Sigmoid colon (tissue), 7 donors: ENCODE data around the gene RAB3C. TPM values are rescaled to one million over a fixed set of nuclear protein-coding genes. Genes with fewer than 3 reads are reported as not detected.

Experiments
- DNase-seq: peaks from one replicate; pipeline ENCODE4 v3.0.0-alpha.2; 2019
- H3K27ac ChIP-seq, 4 donors: fragments of 200-600 bp; sonication (generic); one replicate each; pipeline ENCODE4 v1.5.1; 2016 to 2019; ENCODE audit warnings: mild to moderate bottlenecking in 1 of 4
- H3K27me3 ChIP-seq, 3 donors: fragments of 200-600 bp; sonication (generic); one replicate each; pipeline ENCODE4 v1.5.1; 2019; ENCODE audit warnings: mild to moderate bottlenecking in 1 of 3
- H3K36me3 ChIP-seq, 4 donors: fragments of 200-600 bp; sonication (generic); one replicate each; pipeline ENCODE4 v1.5.1; 2016 to 2019
- H3K4me1 ChIP-seq, 4 donors: fragments of 200-600 bp; sonication (generic); one replicate each; pipeline ENCODE4 v1.5.1; 2017 to 2019
- H3K4me3 ChIP-seq, 4 donors: fragments of 200-600 bp; sonication (generic); one replicate each; pipeline ENCODE4 v1.5.1; 2017 to 2019; ENCODE audit warnings: mild to moderate bottlenecking in 2 of 4, moderate library complexity in 1 of 4
- H3K9me3 ChIP-seq, 4 donors: fragments of 200-600 bp in 3 of 4; sonication (generic) in 3 of 4; one replicate each; pipeline versions ENCODE4 v1.5.1 to v1.6.1; 2013 to 2019
- CTCF ChIP-seq, 4 experiments: fragments of 450-650 bp in 3 of 4; fragments of 200-600 bp in 1 of 4; IDR thresholded peaks; one replicate each; pipeline ENCODE4 v1.5.1; 2016 to 2019; ENCODE audit warnings: antibody characterized with exemption in 4 of 4, mild to moderate bottlenecking in 3 of 4, moderate library complexity in 2 of 4
- EP300 ChIP-seq, 4 donors: sonication (generic); formaldehyde crosslinking; IDR thresholded peaks; one replicate each; pipeline ENCODE4 v1.6.1; 2017; ENCODE audit warnings: antibody characterized with exemption in 4 of 4
- POLR2A ChIP-seq, 2 donors: fragments of 450-650 bp; IDR thresholded peaks; one replicate each; pipeline ENCODE4 v1.6.1; 2016; ENCODE audit warnings: antibody characterized with exemption in 2 of 2, mild to moderate bottlenecking in 2 of 2, moderate library complexity in 2 of 2
- POLR2AphosphoS5 ChIP-seq, 4 donors: sonication (generic); formaldehyde crosslinking; IDR thresholded peaks; one replicate each; pipeline ENCODE4 v1.6.1; 2017; ENCODE audit warnings: antibody characterized with exemption in 4 of 4
- WGBS, 2 donors: extraction: QIAGEN DNeasy Blood & Tissue Kit; methylation state at CpG; one replicate each; pipeline ENCODE4 v1.1.7; 2013; 5-methylcytosine and 5-hydroxymethylcytosine counted together
- intact Hi-C: fragments of 100-400 bp; cut with DNase I; formaldehyde crosslinking; loops from one replicate; pipeline ENCODE4 v1.15.1; 2023
- polyA plus RNA-seq, 3 donors: library from polyadenylated mRNA; stranded (reverse); fragments of 200-250 nt; gene quantifications; one replicate each; pipeline ENCODE4 v1.2.3, GENCODE V29; 2013
- total RNA-seq, 4 donors: library from RNA; depleted of rRNA; stranded (reverse); fragments of >200 nt; gene quantifications; one replicate each; pipeline ENCODE4 v1.1.0, GENCODE V29; 2016
- donor health status: healthy with polysubstance abuse.
- donor health status: Bipolar disorder and iron deficiency.
- donor health status: healthy.

RAB3C gene
- total and polyA plus RNA-seq, 7 donors = under 0.01 to 17.6 (median 2.4) TPM; not detected in 1

- Histone ChIP-seq H3K9me3 (no peaks in the 10 kb centered on the region), H3K36me3 (no peaks in the 10 kb centered on the region), H3K27ac (no peak overlapping the region), H3K4me1 (no peaks in the 10 kb centered on the region), H3K4me3 (no peak overlapping the region), H3K27me3 (no peaks in the 10 kb centered on the region)
- TF ChIP-seq POLR2AphosphoS5 (IDR thresholded peaks at IDR 0.05) (no peak), EP300 (IDR thresholded peaks at IDR 0.05) (no peak), CTCF (IDR thresholded peaks at IDR 0.05) (no peak), POLR2A (IDR thresholded peaks at IDR 0.05) (no peak)
- intact Hi-C loops = no loop called here
- DNase-seq = no peak
- WGBS, 2 donors = 34 to 68% methylated on average over 2 of the region's 2 CpGs
These were observed 188.9 kb downstream of the RAB3C start for GRCh38 chr5:58771796-58772195.

GRCh38 chr5:58773744-58774441 is 191.0 kb downstream of the RAB3C start:
- Histone ChIP-seq H3K9me3 (no peaks in the 10 kb centered on the region), H3K4me1 (no peaks in the 10 kb centered on the region), H3K4me3 (no peak overlapping the region), H3K27ac (no peak overlapping the region), H3K36me3 (no peaks in the 10 kb centered on the region), H3K27me3 (no peaks in the 10 kb centered on the region)
- TF ChIP-seq POLR2AphosphoS5 (IDR thresholded peaks at IDR 0.05) = no peak
- TF ChIP-seq CTCF (IDR thresholded peaks at IDR 0.05) = no peak
- no peak for TF ChIP-seq EP300 (IDR thresholded peaks at IDR 0.05)
- TF ChIP-seq POLR2A (IDR thresholded peaks at IDR 0.05) = no peak
- intact Hi-C loops = no loop called here
- 5 to 51% methylated on average over 2 of the region's 2 CpGs for WGBS, 2 donors
- no peak for DNase-seq

DNA sequence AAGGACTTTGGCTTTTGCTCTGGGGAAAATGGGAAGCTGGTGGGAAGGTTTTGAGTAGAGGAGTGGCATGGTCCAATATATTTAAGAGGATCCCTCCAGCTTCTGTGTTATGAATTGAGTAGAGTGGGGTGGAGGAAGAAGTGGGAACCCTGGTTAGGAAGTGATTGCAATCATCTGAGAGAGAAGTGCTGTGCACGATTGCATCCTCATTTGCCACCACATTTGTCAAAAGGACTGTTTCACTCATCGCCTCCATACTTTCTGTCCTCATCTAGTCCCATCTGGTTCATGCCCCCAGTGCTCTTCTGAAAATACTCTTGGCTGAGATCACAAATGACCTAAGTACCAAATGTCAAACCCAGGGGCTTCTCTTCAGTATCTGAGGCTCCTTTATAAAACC is 192.1 kb downstream of the RAB3C start:
- Histone ChIP-seq H3K4me3 (no peak overlapping the region), H3K4me1 (no peaks in the 10 kb centered on the region), H3K27ac (no peak overlapping the region), H3K27me3 (no peaks in the 10 kb centered on the region), H3K9me3 (no peaks in the 10 kb centered on the region), H3K36me3 (no peaks in the 10 kb centered on the region)
- TF ChIP-seq EP300 (IDR thresholded peaks at IDR 0.05) (no peak), CTCF (IDR thresholded peaks at IDR 0.05) (no peak), POLR2AphosphoS5 (IDR thresholded peaks at IDR 0.05) (no peak), POLR2A (IDR thresholded peaks at IDR 0.05) (no peak)
- 85% methylated on average over 2 of the region's 2 CpGs for WGBS, 2 donors
- intact Hi-C loops = no loop called here
- DNase-seq = no peak

GRCh38 chr5:58775701-58776262 is 192.9 kb downstream of the RAB3C start:
- H3K4me1 ChIP-seq = no peaks in the 10 kb centered on the region
- intact Hi-C loops = no loop called here
- no peaks in the 10 kb centered on the region for H3K9me3 ChIP-seq
- no peak overlapping the region for H3K27ac ChIP-seq
- WGBS, 2 donors = 73 to 81% methylated on average over 2 of the region's 2 CpGs
- H3K36me3 ChIP-seq = no peaks in the 10 kb centered on the region
- DNase-seq = no peak
- TF ChIP-seq POLR2AphosphoS5 (IDR thresholded peaks at IDR 0.05) (no peak), POLR2A (IDR thresholded peaks at IDR 0.05) (no peak), CTCF (IDR thresholded peaks at IDR 0.05) (no peak)
- H3K27me3 ChIP-seq = no peaks in the 10 kb centered on the region
- no peak overlapping the region for H3K4me3 ChIP-seq
